Caco-2 (cell line): Measurements from ENCODE around the gene SALL3. TPM values are rescaled to one million over a fixed set of nuclear protein-coding genes. Genes with fewer than 3 reads are reported as not detected.

Source experiments
- BruUV-seq: library from RNA; stranded (reverse); fragments of 400-500 nt; replicated peaks from 2 replicates; lab custom pipeline; 2021; lab: Mats Ljungman, UMichigan
- CTCF ChIA-PET: fragments of 300-600 bp; sonication (Branson Sonifier 250); formaldehyde crosslinking; loops from one replicate; lab custom pipeline; 2022; ENCODE audit warnings: antibody characterized with exemption; lab: Charles Lee
- POLR2A ChIA-PET: fragments of 300-600 bp; sonication (Branson Sonifier 250); formaldehyde crosslinking; loops from one replicate; lab custom pipeline; 2022; ENCODE audit warnings: antibody characterized with exemption; lab: Charles Lee
- DNase-seq, 2 experiments: peaks; one replicate each; pipeline versions ENCODE4 v3.0.0 to v3.0.0-alpha.2; 2020 to 2022
- H3K27me3 ChIP-seq: replicated peaks from 2 replicates; pipeline ENCODE4 v1.6.0; 2011; ENCODE audit warnings: low read length; ENCODE audit not compliant: control insufficient read depth, insufficient read depth
- H3K36me3 ChIP-seq: 2 replicates; pipeline ENCODE4 v1.5.1; 2011; ENCODE audit warnings: low read length; ENCODE audit not compliant: control insufficient read depth, insufficient read depth
- H3K4me1 ChIP-seq: fragments of 250-450 bp; sonication (Bioruptor Pico); 2 replicates; pipeline ENCODE4 v1.5.1; 2020; ENCODE audit warnings: mild to moderate bottlenecking
- H3K4me3 ChIP-seq: 2 replicates; pipeline ENCODE4 v1.5.1; 2011; ENCODE audit warnings: low read depth, mild to moderate bottlenecking, control low read depth, low read length
- H3K9me3 ChIP-seq: fragments of 250-450 bp; sonication (Bioruptor Pico); 2 replicates; pipeline ENCODE4 v1.5.1; 2020; ENCODE audit warnings: mild to moderate bottlenecking, moderate library complexity
- H3K27ac Mint-ChIP-seq: one replicate; pipeline ENCODE4 v1.8.0; 2022; ENCODE audit warnings: mixed read lengths; ENCODE audit not compliant: unreplicated experiment
- H3K27me3 Mint-ChIP-seq: one replicate; pipeline ENCODE4 v1.8.0; 2022; ENCODE audit warnings: mixed read lengths; ENCODE audit not compliant: insufficient read depth, unreplicated experiment
- H3K36me3 Mint-ChIP-seq: one replicate; pipeline ENCODE4 v1.8.0; 2022; ENCODE audit warnings: mild to moderate bottlenecking, mixed read lengths; ENCODE audit not compliant: insufficient read depth, unreplicated experiment
- H3K4me1 Mint-ChIP-seq: one replicate; pipeline ENCODE4 v1.8.0; 2022; ENCODE audit warnings: low read depth, mixed read lengths; ENCODE audit not compliant: unreplicated experiment
- H3K4me3 Mint-ChIP-seq: one replicate; pipeline ENCODE4 v1.8.0; 2022; ENCODE audit warnings: mild to moderate bottlenecking, moderate library complexity, mixed read lengths; ENCODE audit not compliant: unreplicated experiment
- H3K9me3 Mint-ChIP-seq: one replicate; pipeline ENCODE4 v1.8.0; 2022; ENCODE audit warnings: mixed read lengths; ENCODE audit not compliant: unreplicated experiment
- CTCF ChIP-seq, 2 experiments: fragments of 200-600 bp in 1 of 2; IDR thresholded peaks; 1 replicate in 1 of 2; 2 replicates in 1 of 2; pipeline versions ENCODE4 v1.5.1 to v1.8.0; 2011 to 2022; ENCODE audit warnings: antibody characterized with exemption in 1 of 2, control low read depth in 1 of 2, inconsistent platforms in 1 of 2, low read depth in 1 of 2, low read length in 1 of 2, mild to moderate bottlenecking in 1 of 2, moderate library complexity in 1 of 2; ENCODE audit not compliant: insufficient read depth in 1 of 2, severe bottlenecking in 1 of 2, unreplicated experiment in 1 of 2
- intact Hi-C: fragments of 100-400 bp; cut with micrococcal nuclease; formaldehyde crosslinking; loops from one replicate; pipeline ENCODE4 v1.10.0; 2022; ENCODE audit not compliant: unreplicated experiment
- total RNA-seq: library from RNA; stranded (reverse); gene quantifications from 2 replicates; pipeline ENCODE4 v1.2.3, GENCODE V29; 2022

Gene SALL3
- total RNA-seq, 1 experiment from 2014 or later, result not detected

GRCh38 chr18:78969574-78970315, 9.9 kb upstream of the SALL3 start:
- intact Hi-C loops, result no loop called here
- no peaks in the 10 kb centered on the region for H3K27me3 Mint-ChIP-seq
- POLR2A ChIA-PET, result no interaction called here

GRCh38 chr18:78970774-78971333, 8.8 kb upstream of the SALL3 start:
- DNase-seq, result no peak
- intact Hi-C loops, result no loop called here
- H3K27ac Mint-ChIP-seq, result no peak overlapping the region
- Histone ChIP-seq H3K4me1 (no peaks in the 10 kb centered on the region), H3K36me3 (no peaks in the 10 kb centered on the region), H3K9me3 (no peaks in the 10 kb centered on the region), H3K4me3 (no peak overlapping the region), H3K27me3 (no peaks in the 10 kb centered on the region)
- no peak for TF ChIP-seq CTCF (IDR thresholded peaks at IDR 0.05; ENCODE audit: insufficient read depth in 1 of 2, low read depth in 1 of 2, low read length in 1 of 2, severe bottlenecking in 1 of 2, unreplicated experiment in 1 of 2)
- H3K9me3 Mint-ChIP-seq, result no peaks in the 10 kb centered on the region
- POLR2A ChIA-PET, result no interaction called here
- no TSS peak for BruUV-seq
- H3K4me1 Mint-ChIP-seq, result no peaks in the 10 kb centered on the region
- no peak overlapping the region for H3K4me3 Mint-ChIP-seq
- CTCF ChIA-PET, result no interaction called here
- H3K36me3 Mint-ChIP-seq, result no peaks in the 10 kb centered on the region
- no peaks in the 10 kb centered on the region for H3K27me3 Mint-ChIP-seq

More at GRCh38 chr18:78969574-78970315, 9.9 kb upstream of the SALL3 start:
- Mint-ChIP-seq H3K9me3 (no peaks in the 10 kb centered on the region), H3K4me1 (no peaks in the 10 kb centered on the region), H3K4me3 (no peak overlapping the region), H3K27ac (no peak overlapping the region), H3K36me3 (no peaks in the 10 kb centered on the region)
- CTCF ChIA-PET, result no interaction called here
- Histone ChIP-seq H3K36me3 (no peaks in the 10 kb centered on the region), H3K9me3 (no peaks in the 10 kb centered on the region), H3K4me1 (no peaks in the 10 kb centered on the region), H3K27me3 (no peaks in the 10 kb centered on the region), H3K4me3 (no peak overlapping the region)
- no peak for DNase-seq
- TF ChIP-seq CTCF (IDR thresholded peaks at IDR 0.05; ENCODE audit: insufficient read depth in 1 of 2, low read depth in 1 of 2, low read length in 1 of 2, severe bottlenecking in 1 of 2, unreplicated experiment in 1 of 2), result no peak
- BruUV-seq, result no TSS peak

- ChIA-PET POLR2A (no interaction called here), CTCF (no interaction called here)
- Histone ChIP-seq H3K36me3 (no peaks in the 10 kb centered on the region), H3K4me3 (no peak overlapping the region), H3K4me1 (no peaks in the 10 kb centered on the region), H3K9me3 (no peaks in the 10 kb centered on the region), H3K27me3 (no peaks in the 10 kb centered on the region)
- Mint-ChIP-seq H3K9me3 (no peaks in the 10 kb centered on the region), H3K27me3 (no peaks in the 10 kb centered on the region), H3K4me1 (no peaks in the 10 kb centered on the region), H3K4me3 (no peak overlapping the region), H3K36me3 (no peaks in the 10 kb centered on the region), H3K27ac (no peak overlapping the region)
- BruUV-seq, result no TSS peak
- no peak for DNase-seq
- TF ChIP-seq CTCF (IDR thresholded peaks at IDR 0.05; ENCODE audit: insufficient read depth in 1 of 2, low read depth in 1 of 2, low read length in 1 of 2, severe bottlenecking in 1 of 2, unreplicated experiment in 1 of 2), result no peak
- intact Hi-C loops, result no loop called here
Observed at GRCh38 chr18:78971511-78972245, 7.9 kb upstream of the SALL3 start.
